Hepatocyte (in vitro differentiated cells): ENCODE results near the gene ADAP1. TPM values are rescaled to one million over a fixed set of nuclear protein-coding genes. Genes with fewer than 3 reads are reported as not detected.

Source experiments
- DNase-seq: peaks from one replicate; pipeline ENCODE4 v3.0.0-alpha.2; 2016; ENCODE audit warnings: low spot score
- H2AFZ ChIP-seq: fragments of 200-600 bp; sonication (generic); 2 replicates; pipeline ENCODE4 v1.6.0; 2016; ENCODE audit warnings: antibody characterized with exemption, mild to moderate bottlenecking
- H3K27ac ChIP-seq: fragments of 200-600 bp; sonication (generic); 2 replicates; pipeline ENCODE4 v1.5.1; 2016; ENCODE audit warnings: mild to moderate bottlenecking
- H3K27me3 ChIP-seq: fragments of 200-600 bp; sonication (generic); 2 replicates; pipeline ENCODE4 v1.6.1; 2016
- H3K36me3 ChIP-seq: fragments of 200-600 bp; sonication (generic); replicated peaks from 2 replicates; pipeline ENCODE4 v1.5.1; 2016; ENCODE audit warnings: low read depth; ENCODE audit not compliant: insufficient read depth
- H3K4me1 ChIP-seq: fragments of 200-600 bp; sonication (generic); 2 replicates; pipeline ENCODE4 v1.5.1; 2016; ENCODE audit warnings: mild to moderate bottlenecking, moderate library complexity; ENCODE audit not compliant: insufficient read depth
- H3K4me2 ChIP-seq: fragments of 200-600 bp; sonication (generic); 2 replicates; pipeline ENCODE4 v1.6.0; 2016
- H3K4me3 ChIP-seq: fragments of 200-600 bp; sonication (generic); 2 replicates; pipeline ENCODE4 v1.5.1; 2016; ENCODE audit warnings: mild to moderate bottlenecking
- H3K79me2 ChIP-seq: fragments of 200-600 bp; sonication (generic); 2 replicates; pipeline ENCODE4 v1.6.0; 2017; ENCODE audit warnings: mild to moderate bottlenecking
- H3K9me2 ChIP-seq: fragments of 200-600 bp; sonication (generic); replicated peaks from 2 replicates; pipeline ENCODE4 v1.6.0; 2017; ENCODE audit warnings: mild to moderate bottlenecking; ENCODE audit not compliant: insufficient read depth
- H3K9me3 ChIP-seq: fragments of 200-600 bp; sonication (generic); 2 replicates; pipeline ENCODE4 v1.5.1; 2016; ENCODE audit warnings: low read depth, mild to moderate bottlenecking
- H4K20me1 ChIP-seq: fragments of 200-600 bp; sonication (generic); 2 replicates; pipeline ENCODE4 v1.6.0; 2016; ENCODE audit warnings: mild to moderate bottlenecking; ENCODE audit not compliant: insufficient read depth, poor library complexity, severe bottlenecking
- EZH2 ChIP-seq: fragments of 200-600 bp; sonication (generic); IDR thresholded peaks from 2 replicates; pipeline ENCODE4 v1.6.1; 2016; ENCODE audit warnings: antibody characterized with exemption, mild to moderate bottlenecking, borderline replicate concordance
- EZH2phosphoT487 ChIP-seq: fragments of 200-600 bp; sonication (generic); IDR thresholded peaks from one replicate; pipeline ENCODE4 v1.6.1; 2018; ENCODE audit warnings: antibody characterized with exemption, mild to moderate bottlenecking, low read depth, moderate library complexity; ENCODE audit not compliant: unreplicated experiment, severe bottlenecking
- WGBS: methylation state at CpG from one replicate; pipeline ENCODE4 v1.1.6; 2016; ENCODE audit warnings: low lambda C conversion rate; ENCODE audit errors: missing lambda C conversion rate; 5-methylcytosine and 5-hydroxymethylcytosine counted together
- polyA plus RNA-seq: library from polyadenylated mRNA; unstranded; fragments of >200 nt; fragmentation: Nextera tagmentation; extraction: Ambion mirVana; gene quantifications from 2 replicates; pipeline ENCODE4 v1.2.1, GENCODE V29; 2016
- total RNA-seq: library from RNA; depleted of rRNA; stranded (reverse); fragments of >200 nt; gene quantifications from 2 replicates; pipeline ENCODE4 v1.2.3, GENCODE V29; 2014
- TF ChIP-seq, protein P1 (sequence below): fragments of 200-600 bp; sonication (generic); IDR thresholded peaks from 2 replicates; pipeline ENCODE4 v1.5.1; 2016; ENCODE audit warnings: antibody characterized with exemption, mild to moderate bottlenecking; ENCODE audit not compliant: poor library complexity

The ADAP1 gene
- total and polyA plus RNA-seq, 2 experiments from 2014 or later: 25.6 to 35.7 TPM

- Histone ChIP-seq H3K9me2 (no peaks in the 10 kb centered on the region), H3K79me2 (no peaks in the 10 kb centered on the region), H3K9me3 (no peaks in the 10 kb centered on the region), H3K4me3 (no peak overlapping the region), H3K27ac (no peak overlapping the region), H3K4me1 (peaks cover 4% of the 10 kb centered on the region), H3K4me2 (no peak overlapping the region), H3K27me3 (no peaks in the 10 kb centered on the region), H4K20me1 (no peaks in the 10 kb centered on the region), H3K36me3 (no peaks in the 10 kb centered on the region), H2AFZ (no peak overlapping the region)
- 98% methylated on average over 29 of the region's 29 CpGs for WGBS
- DNase-seq: no peak
- TF ChIP-seq EZH2 (no peak), EZH2phosphoT487 (no peak)
- TF ChIP-seq, protein P1, sequence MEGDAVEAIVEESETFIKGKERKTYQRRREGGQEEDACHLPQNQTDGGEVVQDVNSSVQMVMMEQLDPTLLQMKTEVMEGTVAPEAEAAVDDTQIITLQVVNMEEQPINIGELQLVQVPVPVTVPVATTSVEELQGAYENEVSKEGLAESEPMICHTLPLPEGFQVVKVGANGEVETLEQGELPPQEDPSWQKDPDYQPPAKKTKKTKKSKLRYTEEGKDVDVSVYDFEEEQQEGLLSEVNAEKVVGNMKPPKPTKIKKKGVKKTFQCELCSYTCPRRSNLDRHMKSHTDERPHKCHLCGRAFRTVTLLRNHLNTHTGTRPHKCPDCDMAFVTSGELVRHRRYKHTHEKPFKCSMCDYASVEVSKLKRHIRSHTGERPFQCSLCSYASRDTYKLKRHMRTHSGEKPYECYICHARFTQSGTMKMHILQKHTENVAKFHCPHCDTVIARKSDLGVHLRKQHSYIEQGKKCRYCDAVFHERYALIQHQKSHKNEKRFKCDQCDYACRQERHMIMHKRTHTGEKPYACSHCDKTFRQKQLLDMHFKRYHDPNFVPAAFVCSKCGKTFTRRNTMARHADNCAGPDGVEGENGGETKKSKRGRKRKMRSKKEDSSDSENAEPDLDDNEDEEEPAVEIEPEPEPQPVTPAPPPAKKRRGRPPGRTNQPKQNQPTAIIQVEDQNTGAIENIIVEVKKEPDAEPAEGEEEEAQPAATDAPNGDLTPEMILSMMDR: no peak
These were observed 98.7 kb downstream of the ADAP1 start for GRCh38 chr7:855686-856369.

- H3K9me2 ChIP-seq: no peaks in the 10 kb centered on the region
- H3K27me3 ChIP-seq: no peaks in the 10 kb centered on the region
- H4K20me1 ChIP-seq: no peaks in the 10 kb centered on the region
- no peak overlapping the region for H3K27ac ChIP-seq
- H3K36me3 ChIP-seq: no peaks in the 10 kb centered on the region
- H2AFZ ChIP-seq: no peak overlapping the region
- no peaks in the 10 kb centered on the region for H3K9me3 ChIP-seq
- H3K4me2 ChIP-seq: no peak overlapping the region
- no peaks in the 10 kb centered on the region for H3K79me2 ChIP-seq
- peaks cover 2% of the 10 kb centered on the region for H3K4me1 ChIP-seq
- no peak for DNase-seq
- H3K4me3 ChIP-seq: no peak overlapping the region
- TF ChIP-seq EZH2 (no peak), EZH2phosphoT487 (no peak)
- TF ChIP-seq, protein P1: no peak
- WGBS: 97% methylated on average over 32 of the region's 32 CpGs
These were observed 100.2 kb downstream of the ADAP1 start for GRCh38 chr7:854118-854775.

DNA sequence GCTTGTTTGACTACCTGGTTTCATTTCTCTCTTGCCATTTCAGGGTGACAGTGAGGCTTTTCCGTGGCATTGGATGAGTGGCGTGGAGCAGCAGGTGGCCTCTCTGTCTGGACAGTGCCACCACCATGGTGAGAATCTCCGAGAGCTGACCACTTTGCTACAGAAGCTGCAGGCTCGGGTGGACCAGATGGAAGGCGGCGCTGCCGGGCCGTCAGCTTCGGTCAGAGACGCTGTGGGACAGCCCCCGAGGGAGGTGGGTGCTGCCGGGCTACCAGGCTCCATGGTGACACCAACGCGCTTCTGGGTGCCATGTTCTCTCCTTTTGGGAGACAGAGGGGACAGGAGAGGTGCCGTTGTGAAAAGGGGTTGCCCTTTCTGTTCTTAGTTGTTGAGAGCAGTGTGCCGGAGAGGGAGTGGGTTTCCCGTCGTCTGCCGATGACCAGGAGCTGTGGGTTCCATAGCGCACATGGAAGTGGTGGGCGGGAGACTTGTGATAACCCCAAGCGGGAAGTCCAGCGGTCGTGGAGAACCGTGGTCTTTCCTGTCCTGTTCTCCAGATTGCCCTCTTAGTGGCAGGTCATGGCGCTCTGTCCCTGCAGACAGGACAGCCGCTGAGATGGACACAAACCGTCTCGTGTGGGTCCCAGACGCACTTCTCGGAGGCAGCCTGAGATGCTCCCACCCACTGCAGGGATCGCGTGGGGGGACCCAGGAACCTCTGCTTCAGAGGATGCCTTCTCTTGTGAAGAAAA is 100.9 kb downstream of the ADAP1 start:
- H3K27me3 ChIP-seq: no peaks in the 10 kb centered on the region
- H3K9me2 ChIP-seq: no peaks in the 10 kb centered on the region
- TF ChIP-seq EZH2phosphoT487 (no peak), EZH2 (no peak)
- TF ChIP-seq, protein P1: no peak
- no peak for DNase-seq
- H3K4me3 ChIP-seq: no peak overlapping the region
- H4K20me1 ChIP-seq: no peaks in the 10 kb centered on the region
- H3K36me3 ChIP-seq: no peaks in the 10 kb centered on the region
- H2AFZ ChIP-seq: no peak overlapping the region
- no peaks in the 10 kb centered on the region for H3K79me2 ChIP-seq
- no peak overlapping the region for H3K4me2 ChIP-seq
- no peaks in the 10 kb centered on the region for H3K4me1 ChIP-seq
- no peaks in the 10 kb centered on the region for H3K9me3 ChIP-seq
- WGBS: 97% methylated on average over 33 of the region's 33 CpGs
- no peak overlapping the region for H3K27ac ChIP-seq
